RWPE1 (cell line): ENCODE measurements around the gene ECSCR.
A peak's percentile ranks its signal among the peaks of the same experiment; 100 is the strongest.

Source experiments
- CTCF ChIA-PET: fragments of 350-600 bp; sonication (Branson Sonifier 250); formaldehyde crosslinking; extraction: SDS; loops from one replicate; lab custom pipeline; 2021; lab: Yijun Ruan, JAX
- POLR2A ChIA-PET: fragments of 400-600 bp; formaldehyde crosslinking; extraction: SDS; loops from one replicate; lab custom pipeline; 2020; ENCODE audit warnings: antibody characterized with exemption; ENCODE audit not compliant: low non-redundant PET; lab: Yijun Ruan, JAX
- DNase-seq: peaks from one replicate; pipeline ENCODE4 v3.0.0; 2012; ENCODE audit warnings: low spot score
- H3K27ac ChIP-seq: fragments of 450-650 bp; 2 replicates; pipeline ENCODE4 v1.5.1; 2017
- TF ChIP-seq, protein P1 (sequence below): fragments of 450-650 bp; conservative IDR thresholded peaks from 2 replicates; pipeline ENCODE4 v1.5.1; 2017; ENCODE audit warnings: low read depth, mild to moderate bottlenecking

The ECSCR gene

GRCh38 chr5:139419226-139420192 lies 43.0 kb downstream of the ECSCR start:
- TF ChIP-seq, protein P1, sequence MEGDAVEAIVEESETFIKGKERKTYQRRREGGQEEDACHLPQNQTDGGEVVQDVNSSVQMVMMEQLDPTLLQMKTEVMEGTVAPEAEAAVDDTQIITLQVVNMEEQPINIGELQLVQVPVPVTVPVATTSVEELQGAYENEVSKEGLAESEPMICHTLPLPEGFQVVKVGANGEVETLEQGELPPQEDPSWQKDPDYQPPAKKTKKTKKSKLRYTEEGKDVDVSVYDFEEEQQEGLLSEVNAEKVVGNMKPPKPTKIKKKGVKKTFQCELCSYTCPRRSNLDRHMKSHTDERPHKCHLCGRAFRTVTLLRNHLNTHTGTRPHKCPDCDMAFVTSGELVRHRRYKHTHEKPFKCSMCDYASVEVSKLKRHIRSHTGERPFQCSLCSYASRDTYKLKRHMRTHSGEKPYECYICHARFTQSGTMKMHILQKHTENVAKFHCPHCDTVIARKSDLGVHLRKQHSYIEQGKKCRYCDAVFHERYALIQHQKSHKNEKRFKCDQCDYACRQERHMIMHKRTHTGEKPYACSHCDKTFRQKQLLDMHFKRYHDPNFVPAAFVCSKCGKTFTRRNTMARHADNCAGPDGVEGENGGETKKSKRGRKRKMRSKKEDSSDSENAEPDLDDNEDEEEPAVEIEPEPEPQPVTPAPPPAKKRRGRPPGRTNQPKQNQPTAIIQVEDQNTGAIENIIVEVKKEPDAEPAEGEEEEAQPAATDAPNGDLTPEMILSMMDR, result no peak
- DNase-seq, result no peak
- 0 out of 2 replicates have a peak overlapping the region, but pooled peaks have one; percentile 4 for H3K27ac ChIP-seq
- ChIA-PET POLR2A (no interaction called here), CTCF (interaction anchor here (0.6 to 9.1 kb wide), 5 partner anchors 24 to 613 kb away, joined by 3 to 171 read pairs (median 4); no protein-coding TSS in a partner anchor)

GRCh38 chr5:139418793-139419192 lies 43.8 kb downstream of the ECSCR start:
- CTCF ChIA-PET, result interaction anchor here (9.1 kb wide), 1 partner anchor 95 kb away, joined by 171 read pairs; no protein-coding TSS in a partner anchor
- DNase-seq, result no peak
- POLR2A ChIA-PET, result interaction anchor here (0.7 kb wide), 1 partner anchor 22 kb away, joined by 3 read pairs; no protein-coding TSS in a partner anchor
- H3K27ac ChIP-seq, result no peak overlapping the region
- TF ChIP-seq, protein P1, result no peak

DNA sequence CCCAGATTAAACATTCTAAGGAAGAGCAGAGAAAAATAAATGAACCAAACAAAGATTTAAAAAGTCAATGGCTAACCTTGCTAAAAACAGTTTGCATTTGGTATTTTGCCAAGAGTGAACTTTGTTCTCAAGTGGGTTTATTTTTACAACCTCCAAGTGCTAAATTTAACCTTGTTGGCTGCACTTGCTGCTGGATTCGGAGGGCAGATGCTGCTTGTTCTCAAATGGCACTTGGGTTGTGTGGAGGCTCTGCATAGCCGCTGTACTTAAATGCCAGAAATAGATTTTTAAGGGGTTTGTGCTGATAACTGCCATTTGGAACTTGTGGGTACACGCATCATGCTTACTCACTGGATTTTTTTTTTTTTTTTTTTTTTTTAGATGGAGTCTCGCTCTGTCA lies 45.3 kb downstream of the ECSCR start:
- TF ChIP-seq, protein P1, result no peak
- peak overlapping the region; percentile 41; the same call in 1 of the 2 replicates for H3K27ac ChIP-seq

DNA sequence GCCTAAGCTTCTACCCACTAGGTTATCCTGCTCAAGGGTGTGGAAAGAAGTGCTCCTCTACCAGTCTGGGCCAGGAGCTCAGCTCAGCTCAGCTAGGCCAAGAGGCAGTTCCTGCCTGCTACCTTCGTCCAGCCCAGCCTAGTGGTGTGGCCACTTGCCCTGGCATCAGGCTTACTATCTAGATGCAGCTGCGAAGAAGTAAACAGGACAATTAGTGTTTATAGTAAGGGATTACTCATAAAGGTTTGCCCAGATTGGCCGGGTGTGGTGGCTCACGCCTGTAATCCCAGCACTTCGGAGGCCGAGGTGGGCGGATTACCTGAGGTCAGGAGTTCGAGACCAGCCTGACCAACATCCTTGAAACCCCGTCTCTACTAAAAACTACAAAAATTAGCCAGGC lies 45.9 kb downstream of the ECSCR start:
- TF ChIP-seq, protein P1, result no peak
- POLR2A ChIA-PET, result no interaction called here
- no peak for DNase-seq
- peak overlapping the region; percentile 41 for H3K27ac ChIP-seq
- CTCF ChIA-PET, result interaction anchor here (1.1 to 1.7 kb wide), 2 partner anchors 97 to 349 kb away, joined by 3 to 7 read pairs; no protein-coding TSS in a partner anchor

More for the DNA sequence above, 45.3 kb downstream of the ECSCR start:
- POLR2A ChIA-PET, result no interaction called here
- CTCF ChIA-PET, result interaction anchor here (1.1 to 9.1 kb wide), 2 partner anchors 97 to 348 kb away, joined by 3 to 171 read pairs; no protein-coding TSS in a partner anchor
- DNase-seq, result no peak

DNA sequence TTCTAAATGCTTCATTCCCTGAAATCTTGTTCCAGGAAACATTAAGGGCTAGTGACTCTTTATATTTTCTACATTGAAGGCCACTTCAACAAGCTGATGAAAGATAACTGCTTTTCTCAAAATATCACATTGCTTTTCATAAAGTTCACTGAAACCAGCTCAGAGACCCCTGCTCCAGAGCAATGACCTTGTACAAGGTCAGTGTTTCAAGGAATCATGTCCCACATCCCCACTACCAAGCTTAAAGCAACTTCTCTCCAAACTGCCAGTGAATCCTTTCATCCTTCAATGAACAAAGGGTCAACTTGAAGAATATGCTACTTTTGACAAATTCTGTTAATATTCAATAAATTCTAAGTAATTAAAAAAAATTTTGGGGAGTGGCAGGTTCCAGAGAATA lies 46.7 kb downstream of the ECSCR start:
- CTCF ChIA-PET, result interaction anchor here (0.6 to 1.7 kb wide), 4 partner anchors 46 to 349 kb away, joined by 3 to 7 read pairs (median 3); no protein-coding TSS in a partner anchor
- TF ChIP-seq, protein P1, result no peak
- DNase-seq, result no peak
- peak overlapping the region; percentile 79 for H3K27ac ChIP-seq
- POLR2A ChIA-PET, result interaction anchor here (1.4 kb wide), 1 partner anchor 12 kb away, joined by 6 read pairs; the partner anchor contains the start of gene SPATA24

GRCh38 chr5:139415221-139415861 lies 47.2 kb downstream of the ECSCR start:
- CTCF ChIA-PET, result interaction anchor here (0.8 to 1.7 kb wide), 2 partner anchors 98 to 102 kb away, joined by 3 to 7 read pairs; no protein-coding TSS in a partner anchor
- DNase-seq, result peak; percentile 55
- TF ChIP-seq, protein P1, result no peak
- peak overlapping the region; percentile 79 for H3K27ac ChIP-seq
- POLR2A ChIA-PET, result interaction anchor here (1.4 kb wide), 1 partner anchor 12 kb away, joined by 6 read pairs; the partner anchor contains the start of gene SPATA24
